GM19438 (cell line): Measurements from ENCODE around the gene OR10G3.

Source experiments
- ATAC-seq: cut with Tn5 transposase; IDR thresholded peaks from one replicate; pipeline ENCODE4 v1.9.1; 2021; ENCODE audit warnings: low read depth; ENCODE audit not compliant: unreplicated experiment

The OR10G3 gene

GRCh38 chr14:21536418-21537089 is 43.3 kb downstream of the OR10G3 start:
- ATAC-seq = no peak

- no peak for ATAC-seq
These were observed 44.1 kb downstream of the OR10G3 start for GRCh38 chr14:21535545-21536417.

- ATAC-seq = no peak
These were observed 45.3 kb downstream of the OR10G3 start for GRCh38 chr14:21534576-21534975.

- ATAC-seq = no peak
These were observed 46.6 kb downstream of the OR10G3 start for GRCh38 chr14:21533294-21533693.

- ATAC-seq = no peak
These were observed 50.4 kb downstream of the OR10G3 start for GRCh38 chr14:21529515-21529914.

GRCh38 chr14:21528381-21529348 is 51.2 kb downstream of the OR10G3 start:
- ATAC-seq = no peak

- ATAC-seq = no peak
These were observed 52.6 kb downstream of the OR10G3 start for GRCh38 chr14:21527318-21527679.

GRCh38 chr14:21526672-21527317 is 53.1 kb downstream of the OR10G3 start:
- ATAC-seq = no peak

GRCh38 chr14:21525962-21526671 is 53.8 kb downstream of the OR10G3 start, which contains the start of gene SALL2:
Gene SALL2, minus strand, starts transcription at chr14:21526346. Its CDS starts 219 bp downstream, at chr14:21526127.
- peak; percentile 52 for ATAC-seq

- ATAC-seq = no peak
These were observed 54.3 kb downstream of the OR10G3 start for GRCh38 chr14:21525571-21525961.

GRCh38 chr14:21524575-21525490 is 55.0 kb downstream of the OR10G3 start:
- ATAC-seq = no peak

GRCh38 chr14:21523203-21523602 is 56.7 kb downstream of the OR10G3 start:
- ATAC-seq = no peak

- no peak for ATAC-seq
These were observed 58.4 kb downstream of the OR10G3 start for GRCh38 chr14:21521501-21521900.

GRCh38 chr14:21520767-21521166 is 59.1 kb downstream of the OR10G3 start:
- no peak for ATAC-seq

GRCh38 chr14:21518725-21519124 is 61.2 kb downstream of the OR10G3 start:
- ATAC-seq = no peak
